ENCODE measurements around the gene EPN3.

EPN3 gene

DNA sequence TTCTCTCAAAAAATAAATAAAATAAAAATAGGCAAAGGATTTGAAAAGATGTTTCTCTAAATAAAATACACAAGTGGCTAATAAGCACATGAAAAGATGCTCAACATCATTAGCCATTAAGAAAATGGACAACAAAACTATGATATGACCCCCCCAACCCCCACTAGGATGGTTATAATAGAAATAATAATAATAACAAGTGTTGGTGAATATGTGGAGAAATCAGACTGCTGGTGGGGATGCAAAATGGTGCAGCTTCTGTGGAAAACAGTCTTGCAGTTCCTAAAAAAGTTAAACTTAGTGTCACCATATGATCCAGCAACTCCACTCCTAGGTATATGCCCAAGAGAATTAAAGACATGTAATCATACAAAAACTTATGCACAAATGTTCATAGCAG is 33.3 kb upstream of the EPN3 start:
- ChIA-PET CTCF (no interaction called here), POLR2A (ENCODE audit: low non-redundant PET) (no interaction called here)
- no peak for TF ChIP-seq CTCF (conservative IDR thresholded peaks at IDR 0.05; ENCODE audit: low read depth)
- no peak for DNase-seq (ENCODE audit: low spot score)
- no peak overlapping the region for H3K27ac ChIP-seq

GRCh38 chr17:50499721-50500120 is 32.8 kb upstream of the EPN3 start:
- no peak for TF ChIP-seq CTCF (conservative IDR thresholded peaks at IDR 0.05; ENCODE audit: low read depth)
- POLR2A ChIA-PET (ENCODE audit: low non-redundant PET) = no interaction called here
- H3K27ac ChIP-seq = no peak overlapping the region
- no peak for DNase-seq (ENCODE audit: low spot score)
- CTCF ChIA-PET = no interaction called here

GRCh38 chr17:50501054-50501453 is 31.5 kb upstream of the EPN3 start:
- no peak overlapping the region for H3K27ac ChIP-seq
- no peak for DNase-seq (ENCODE audit: low spot score)
- ChIA-PET POLR2A (ENCODE audit: low non-redundant PET) (interaction anchor here (1.1 kb wide), 1 partner anchor 32 kb away, joined by 3 read pairs; the partner anchor contains the start of gene EPN3), CTCF (interaction anchor here (0.7 to 1.9 kb wide), 9 partner anchors 9 to 301 kb away, joined by 3 to 7 read pairs (median 3); no protein-coding TSS in a partner anchor)
- peak; percentile 54 for TF ChIP-seq CTCF (conservative IDR thresholded peaks at IDR 0.05; ENCODE audit: low read depth)

DNA sequence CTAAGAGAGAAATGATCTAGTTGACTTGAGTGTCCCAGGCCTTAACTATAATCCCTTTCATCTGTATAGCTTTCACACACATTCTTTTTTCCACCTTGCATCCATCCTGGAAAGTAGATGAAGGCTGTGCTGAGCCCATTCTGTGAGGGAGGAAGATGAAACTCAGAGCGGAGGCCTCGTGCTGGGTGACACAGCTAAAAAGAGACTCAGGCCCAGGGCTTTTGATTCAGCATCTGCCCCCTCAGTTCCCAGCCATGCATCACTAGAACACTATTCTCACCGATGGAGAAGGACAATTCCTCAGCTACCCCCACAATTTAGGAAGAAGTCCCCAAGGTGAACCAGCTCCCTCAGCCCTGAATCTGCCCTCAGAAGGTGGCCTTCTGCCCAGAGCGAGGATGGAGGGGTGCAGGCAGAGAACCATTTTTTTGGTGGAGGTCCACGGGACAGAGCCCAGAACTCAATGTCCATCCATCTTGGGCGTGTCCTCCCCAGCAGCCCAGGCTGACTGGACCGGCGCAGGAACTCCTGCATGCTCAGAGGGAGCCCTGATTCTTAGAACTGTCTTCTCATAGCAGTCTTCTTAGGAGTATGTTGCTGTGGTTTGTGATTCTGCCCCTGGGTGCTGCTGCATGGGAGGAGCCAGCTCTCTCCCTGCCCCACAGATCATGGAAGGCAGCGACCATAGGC is 30.1 kb upstream of the EPN3 start:
- POLR2A ChIA-PET (ENCODE audit: low non-redundant PET) = interaction anchor here (1.1 kb wide), 1 partner anchor 30 kb away, joined by 3 read pairs; the partner anchor contains the start of gene EPN3
- no peak for TF ChIP-seq CTCF (conservative IDR thresholded peaks at IDR 0.05; ENCODE audit: low read depth)
- DNase-seq (ENCODE audit: low spot score) = no peak

GRCh38 chr17:50505591-50506130 is 26.9 kb upstream of the EPN3 start:
- ChIA-PET CTCF (interaction anchor here (1.0 to 1.1 kb wide), 2 partner anchors 23 to 26 kb away, joined by 3 read pairs; no protein-coding TSS in a partner anchor), POLR2A (ENCODE audit: low non-redundant PET) (no interaction called here)
- no peak for DNase-seq (ENCODE audit: low spot score)
- no peak overlapping the region for H3K27ac ChIP-seq
- TF ChIP-seq CTCF (conservative IDR thresholded peaks at IDR 0.05; ENCODE audit: low read depth) = no peak

More for the DNA sequence above, 30.1 kb upstream of the EPN3 start:
- H3K27ac ChIP-seq = no peak overlapping the region
- CTCF ChIA-PET = interaction anchor here (0.7 to 1.3 kb wide), 5 partner anchors 7 to 351 kb away, joined by 3 to 6 read pairs (median 3); no protein-coding TSS in a partner anchor

DNA sequence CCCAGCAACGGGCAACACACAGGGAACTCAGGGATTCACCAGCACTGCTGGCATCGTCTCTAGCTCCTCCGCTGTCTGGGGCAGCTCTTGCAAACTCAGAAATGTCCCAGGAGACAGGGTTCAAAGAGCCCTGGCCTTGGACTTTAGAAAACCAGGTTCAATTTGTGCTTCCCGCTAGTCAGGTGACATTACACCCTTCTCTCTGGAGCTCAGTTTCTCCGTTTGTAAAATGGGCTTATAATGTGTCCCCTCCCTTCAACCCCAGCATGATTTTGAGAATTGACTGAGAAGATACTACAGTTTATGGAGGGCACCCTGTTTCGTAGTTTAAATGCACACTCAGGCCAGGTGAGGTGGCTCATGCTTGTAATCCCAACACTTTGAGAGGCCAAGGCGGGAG is 26.2 kb upstream of the EPN3 start:
- POLR2A ChIA-PET (ENCODE audit: low non-redundant PET) = interaction anchor here (0.5 kb wide), 1 partner anchor 42 kb away, joined by 3 read pairs; no protein-coding TSS in a partner anchor
- TF ChIP-seq CTCF (conservative IDR thresholded peaks at IDR 0.05; ENCODE audit: low read depth) = no peak
- CTCF ChIA-PET = interaction anchor here (0.6 to 1.0 kb wide), 2 partner anchors 27 to 352 kb away, joined by 3 to 4 read pairs; no protein-coding TSS in a partner anchor

More for the DNA sequence above, 26.2 kb upstream of the EPN3 start:
- H3K27ac ChIP-seq = no peak overlapping the region
- DNase-seq (ENCODE audit: low spot score) = no peak

All from RWPE1 (cell line).